CD4-positive, alpha-beta T cell treated with Interleukin-2 at 100 ng/mL for 4 hours (primary cell): Measurements from ENCODE around the gene FMO5.
"Not testable (repeated sequence)": the region's sequence is repeated elsewhere in the genome, so short reads cannot be mapped to it uniquely, and the experiment has no call there.

ENCODE experiments used
- DNase-seq: peaks from one replicate; pipeline ENCODE4 v3.0.0-alpha.2; 2020; ENCODE audit warnings: low spot score

FMO5 gene

DNA sequence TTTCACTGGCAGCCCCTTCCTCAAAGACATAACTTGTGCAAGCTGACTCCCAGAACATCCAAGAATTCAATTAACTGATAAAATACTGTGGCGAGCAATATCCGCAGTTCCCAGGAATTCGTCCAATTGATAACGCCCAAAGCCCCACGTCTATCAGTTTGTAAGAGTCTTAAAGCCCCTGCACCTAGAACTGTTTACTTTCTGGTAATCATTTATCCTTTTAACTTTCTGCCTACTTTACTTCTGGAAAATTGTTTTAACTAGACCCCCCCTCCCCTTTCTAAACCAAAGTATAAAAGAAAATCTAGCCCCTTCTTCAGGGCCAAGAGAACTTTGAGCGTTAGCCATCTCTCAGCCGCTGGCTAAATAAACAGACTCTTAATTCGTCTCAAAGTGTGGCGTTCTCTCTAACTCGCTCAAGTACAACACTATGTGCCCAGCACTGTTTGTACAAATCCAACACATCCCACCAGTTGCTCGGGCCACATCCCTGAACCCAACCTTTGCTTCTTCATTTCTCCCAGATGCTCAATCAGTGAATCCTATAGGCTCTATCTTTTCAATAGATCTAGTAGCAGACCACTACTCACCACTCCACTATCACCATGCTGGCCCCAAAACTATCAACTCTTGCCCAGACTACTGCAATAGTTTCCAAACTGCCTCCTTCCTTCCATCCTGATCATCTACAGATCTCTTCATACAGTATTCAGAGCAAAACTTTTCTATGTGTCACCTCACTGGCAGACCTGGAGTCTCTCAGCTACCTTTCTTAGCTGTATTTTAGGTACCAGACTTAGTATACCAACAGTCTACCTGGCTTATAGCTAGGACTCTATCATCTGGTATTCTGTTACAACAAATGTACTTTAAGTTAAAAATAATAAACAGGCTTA, 14.0 kb upstream of the FMO5 start:
- no peak for DNase-seq

DNA sequence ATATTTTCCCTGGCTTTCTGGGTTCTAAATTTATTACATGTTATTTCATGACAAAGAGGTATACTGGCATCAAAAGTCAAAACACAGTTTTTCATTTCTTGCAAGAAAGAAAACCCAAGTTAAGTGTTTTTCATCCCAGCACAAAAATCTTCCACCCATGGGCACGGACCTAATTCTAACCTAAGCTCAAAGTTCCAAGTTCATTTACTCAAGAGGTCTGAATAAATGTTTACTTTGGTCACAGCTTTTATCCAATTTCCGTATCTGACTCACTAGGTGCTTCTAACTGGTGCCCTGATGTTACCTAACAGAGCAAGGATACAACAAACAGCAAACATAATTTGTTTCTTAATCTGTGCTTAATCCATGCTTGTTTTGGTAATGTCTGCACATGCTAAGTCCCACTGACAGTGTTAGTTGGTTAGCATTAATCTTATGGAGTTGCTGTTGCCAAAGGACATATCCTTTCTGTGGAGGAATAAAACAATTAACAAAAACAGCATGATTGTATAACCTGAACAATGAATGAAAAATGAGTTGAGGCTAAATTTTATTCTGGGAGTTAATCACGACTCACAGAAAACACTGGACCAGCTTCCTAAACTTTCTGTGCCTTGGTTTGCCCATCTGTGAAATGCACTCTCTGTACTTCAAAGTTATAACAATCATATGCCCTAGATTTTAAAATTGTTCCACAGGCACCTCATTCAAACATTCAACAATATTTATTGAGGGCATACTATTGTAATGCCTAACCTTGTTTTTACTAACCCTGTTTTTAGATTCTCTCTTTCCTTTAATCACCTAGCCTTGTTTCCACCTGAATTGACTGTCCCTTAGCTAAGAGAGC, 13.1 kb upstream of the FMO5 start:
- no peak for DNase-seq

- DNase-seq = no peak
These were observed 12.0 kb upstream of the FMO5 start for GRCh38 chr1:147236959-147237791.

GRCh38 chr1:147236448-147236847, 11.3 kb upstream of the FMO5 start:
- no peak for DNase-seq

GRCh38 chr1:147235822-147236221, 10.7 kb upstream of the FMO5 start:
- DNase-seq = no peak

- not testable (repeated sequence) for DNase-seq
These were observed 8.8 kb upstream of the FMO5 start for GRCh38 chr1:147233903-147234302.

- not testable (repeated sequence) for DNase-seq
These were observed 5.9 kb upstream of the FMO5 start for GRCh38 chr1:147231032-147231431.

GRCh38 chr1:147223740-147224615, 1.2 kb downstream of the FMO5 start:
- no peak for DNase-seq

DNA sequence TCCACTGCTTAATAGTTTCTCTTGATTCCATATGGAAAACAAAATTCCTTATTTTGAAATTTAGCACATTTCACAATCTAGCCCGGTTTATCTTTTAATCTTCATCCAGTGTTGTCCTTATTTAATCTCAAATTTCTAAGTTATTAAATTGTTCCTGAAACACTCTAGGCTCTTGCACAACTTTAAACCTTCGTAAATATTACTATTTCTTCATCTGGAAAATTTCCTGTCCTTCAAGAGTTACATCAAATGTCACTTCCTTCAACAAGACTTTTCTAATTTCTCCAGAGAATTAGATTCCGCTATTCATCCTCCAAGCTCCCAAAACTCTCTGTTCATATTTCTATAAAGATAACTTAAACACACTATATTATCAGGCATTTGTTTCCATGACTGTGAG, 6.5 kb downstream of the FMO5 start:
- no peak for DNase-seq

- no peak for DNase-seq
These were observed 8.0 kb downstream of the FMO5 start for GRCh38 chr1:147217141-147217540.

- DNase-seq = no peak
These were observed 9.0 kb downstream of the FMO5 start for GRCh38 chr1:147216124-147216523.

DNA sequence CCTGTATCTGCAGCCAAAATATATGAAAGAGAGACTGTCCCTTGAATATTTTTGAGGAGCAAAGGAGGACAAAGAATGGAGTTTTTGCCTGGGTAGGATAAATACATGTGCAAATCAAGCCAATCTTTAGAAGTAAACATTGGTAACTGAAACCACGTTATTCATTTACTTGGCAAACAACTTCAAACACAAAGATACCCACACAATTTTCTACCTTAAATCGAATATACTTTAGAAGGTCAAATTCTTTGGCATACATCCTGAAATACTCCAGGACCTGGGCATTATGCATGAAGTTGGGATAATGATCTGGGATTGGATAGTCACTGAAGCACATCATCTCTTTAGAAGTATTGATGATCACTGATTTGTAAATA, 9.6 kb downstream of the FMO5 start:
- DNase-seq = no peak

GRCh38 chr1:147214842-147215539, 10.1 kb downstream of the FMO5 start:
- DNase-seq = no peak

GRCh38 chr1:147214325-147214724, 10.8 kb downstream of the FMO5 start:
- no peak for DNase-seq

DNA sequence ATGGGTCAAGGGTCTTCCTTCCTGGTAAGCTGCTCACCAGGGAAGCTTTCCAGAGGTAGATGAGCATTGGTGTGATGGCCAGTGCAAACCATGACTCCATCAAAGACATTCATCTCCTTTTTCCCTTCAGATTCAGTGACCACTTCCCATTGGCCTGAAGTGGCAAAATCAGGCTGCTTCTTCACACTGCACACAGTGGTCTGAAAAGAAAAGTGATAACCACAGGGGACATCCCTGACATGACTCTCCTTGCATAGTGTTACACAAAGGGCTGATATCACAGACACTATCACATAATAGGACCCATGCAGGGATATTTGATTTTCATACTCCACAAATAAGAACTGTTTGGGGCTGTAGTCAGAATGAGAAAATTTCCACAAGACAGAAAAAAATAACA, 11.9 kb downstream of the FMO5 start:
- no peak for DNase-seq

GRCh38 chr1:147211577-147211976, 13.6 kb downstream of the FMO5 start:
- no peak for DNase-seq

GRCh38 chr1:147210987-147211386, 14.2 kb downstream of the FMO5 start:
- no peak for DNase-seq

DNA sequence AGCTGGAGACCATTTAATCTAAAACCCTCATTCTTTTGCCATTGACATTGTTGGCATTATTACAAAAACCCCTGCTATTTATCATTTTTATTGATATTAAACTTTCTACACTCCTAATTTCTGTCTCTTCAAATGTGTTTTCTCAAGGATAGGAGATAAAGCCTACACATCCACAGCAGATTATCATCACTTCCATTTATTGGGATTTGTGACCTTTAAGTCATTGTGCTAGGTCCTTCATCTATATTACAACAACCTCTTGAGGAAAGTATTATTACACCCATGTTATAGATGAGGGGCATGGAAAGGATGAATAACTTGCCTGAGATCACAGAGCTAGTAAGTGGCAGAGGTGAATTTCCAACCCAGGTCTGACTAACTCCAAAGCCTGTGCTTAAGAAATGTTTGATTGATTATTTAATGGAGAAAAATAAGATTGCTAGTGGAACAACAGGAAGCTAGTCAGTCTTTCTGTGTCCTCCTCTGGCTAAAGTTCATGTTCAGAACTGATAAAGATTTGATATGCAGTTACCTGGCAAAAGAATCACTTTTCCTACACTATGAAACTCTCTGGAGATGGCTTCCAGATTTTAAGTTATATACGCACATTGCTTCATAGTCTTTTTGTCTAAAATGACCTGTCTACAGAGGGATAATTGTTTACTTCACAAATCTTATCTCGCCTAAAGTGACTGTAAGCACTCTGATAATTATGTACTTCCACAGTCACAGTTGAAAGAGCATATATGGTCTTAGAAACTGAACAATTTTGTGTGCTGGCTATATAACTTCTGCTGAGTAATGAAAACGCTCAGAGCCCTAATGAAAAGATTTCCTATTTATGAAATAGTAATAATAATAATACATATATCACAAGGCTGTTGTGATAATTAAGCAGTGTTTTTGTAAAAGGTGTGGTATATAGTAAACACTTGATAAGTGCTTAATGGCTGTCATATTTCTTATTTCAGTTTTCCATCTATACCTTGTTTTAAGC, 15.0 kb downstream of the FMO5 start:
- DNase-seq = no peak

GRCh38 chr1:147208619-147209018, 16.5 kb downstream of the FMO5 start:
- DNase-seq = no peak
